HG03064 (cell line): Measurements from ENCODE around the gene GRXCR1.

Experiments
- ATAC-seq: cut with Tn5 transposase; IDR thresholded peaks from one replicate; pipeline ENCODE4 v1.9.1; 2021; ENCODE audit warnings: low read depth; ENCODE audit not compliant: unreplicated experiment

Gene GRXCR1

GRCh38 chr4:42925921-42926320, 33.4 kb downstream of the GRXCR1 start:
- ATAC-seq = no peak

DNA sequence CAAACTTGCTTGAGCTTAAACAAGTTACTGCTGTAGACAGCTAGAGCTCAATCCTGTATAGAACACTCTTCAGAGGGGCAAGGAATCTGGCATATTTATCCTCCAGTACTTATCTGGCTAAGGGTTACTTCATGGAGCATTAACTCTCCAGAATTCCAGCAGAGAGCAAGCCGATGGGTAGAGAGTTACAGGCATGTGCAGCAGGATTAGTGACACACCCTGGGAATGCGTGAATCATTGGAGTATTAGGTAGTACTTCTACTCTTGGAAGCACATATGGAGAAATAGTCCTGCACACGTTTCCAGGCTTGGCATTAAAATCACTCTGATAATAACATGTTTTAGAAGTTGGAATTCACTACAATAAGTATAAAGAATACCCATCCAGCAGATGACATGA, 35.4 kb downstream of the GRXCR1 start:
- no peak for ATAC-seq

DNA sequence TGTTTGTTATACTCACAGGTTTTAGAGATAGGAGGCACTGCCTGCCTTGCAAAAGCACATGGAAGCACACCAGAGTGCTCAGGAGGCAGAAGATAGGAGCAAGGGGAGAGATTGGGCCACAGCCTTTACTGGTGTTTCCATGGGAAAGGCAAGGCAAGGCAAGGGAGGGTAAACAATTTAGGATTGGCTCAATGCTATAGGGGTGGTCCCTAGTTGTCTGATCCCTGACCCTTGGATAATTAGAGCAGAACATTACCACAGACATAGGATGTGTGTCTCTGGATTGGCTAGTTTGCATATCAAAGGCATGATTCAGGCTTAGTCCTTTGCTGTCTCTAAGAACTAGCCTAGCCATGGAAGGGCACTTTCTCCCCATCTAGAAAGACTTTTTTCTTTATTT, 36.1 kb downstream of the GRXCR1 start:
- ATAC-seq = no peak

- no peak for ATAC-seq
These were observed 49.7 kb downstream of the GRXCR1 start for GRCh38 chr4:42942216-42942615.

GRCh38 chr4:42945874-42946273, 53.4 kb downstream of the GRXCR1 start:
- ATAC-seq = no peak

DNA sequence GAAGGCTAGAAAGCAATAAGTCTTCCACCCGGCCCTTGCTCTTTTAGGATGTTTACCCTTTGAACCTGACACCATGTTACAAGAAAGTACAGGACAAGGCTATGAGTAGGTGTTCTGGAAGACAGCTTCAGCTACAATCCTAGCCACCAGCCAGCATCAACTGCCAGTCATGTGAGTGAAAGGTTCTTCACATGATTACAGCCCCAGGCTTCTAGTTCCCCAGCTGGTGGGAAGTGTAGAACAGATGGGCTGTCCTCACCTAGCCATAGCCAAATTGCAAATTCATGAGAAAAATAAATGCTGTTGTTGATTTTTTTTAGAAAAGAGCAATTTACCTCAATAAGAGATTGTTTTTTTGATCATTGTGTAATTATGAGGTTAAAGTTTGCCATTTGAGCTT, 60.8 kb downstream of the GRXCR1 start:
- ATAC-seq = no peak

GRCh38 chr4:42954963-42955669, 62.6 kb downstream of the GRXCR1 start:
- no peak for ATAC-seq

GRCh38 chr4:42955746-42956505, 63.4 kb downstream of the GRXCR1 start:
- no peak for ATAC-seq

GRCh38 chr4:42965326-42965725, 72.8 kb downstream of the GRXCR1 start:
- no peak for ATAC-seq

GRCh38 chr4:42985976-42986375, 93.5 kb downstream of the GRXCR1 start:
- ATAC-seq = no peak

DNA sequence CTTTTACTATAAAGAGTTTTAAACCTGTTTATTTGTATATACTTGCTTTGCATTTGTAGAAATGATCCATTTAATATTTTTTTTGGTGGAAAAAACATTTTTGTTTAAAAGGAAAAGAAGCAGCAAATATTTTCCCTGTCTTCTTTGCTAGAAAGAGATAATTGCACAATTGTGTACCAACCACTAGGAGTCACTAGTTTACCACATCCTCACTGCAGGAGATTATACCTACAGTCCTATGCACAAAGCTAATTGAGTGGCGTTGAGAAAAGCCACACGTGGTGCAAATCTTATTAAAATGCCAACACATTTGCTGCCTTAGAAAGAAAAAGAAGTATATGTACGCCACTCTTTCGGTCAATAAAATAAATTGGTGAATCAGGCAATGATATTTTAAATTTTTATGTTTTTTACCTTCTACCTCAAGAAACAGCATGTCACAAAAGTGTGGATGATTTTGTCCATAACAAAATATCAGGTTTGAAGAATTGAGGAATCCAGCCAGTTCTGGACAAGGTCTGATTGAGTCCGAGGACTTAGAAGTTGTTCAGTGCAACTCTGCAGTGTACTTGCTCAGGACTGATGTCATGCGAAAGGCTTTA, 102.9 kb downstream of the GRXCR1 start:
- ATAC-seq = no peak

DNA sequence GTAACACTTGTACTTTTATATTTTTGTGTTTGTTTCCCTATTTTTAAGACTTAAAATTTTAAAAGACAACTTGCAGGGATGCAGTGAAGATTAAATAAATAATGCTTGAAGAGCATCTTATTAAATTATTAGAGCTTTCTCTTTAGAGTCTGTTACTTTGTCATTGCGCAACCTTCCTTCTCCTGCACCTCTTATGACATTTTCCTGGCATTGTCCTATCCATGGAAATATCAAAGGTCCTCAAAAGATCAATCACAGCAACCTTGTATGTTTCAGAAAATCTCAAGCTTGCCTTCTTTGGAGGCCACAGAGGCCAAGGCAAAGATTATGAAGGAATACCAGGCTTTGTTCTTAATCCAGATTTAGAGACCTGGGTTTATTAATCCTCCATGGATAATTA, 116.3 kb downstream of the GRXCR1 start:
- no peak for ATAC-seq

DNA sequence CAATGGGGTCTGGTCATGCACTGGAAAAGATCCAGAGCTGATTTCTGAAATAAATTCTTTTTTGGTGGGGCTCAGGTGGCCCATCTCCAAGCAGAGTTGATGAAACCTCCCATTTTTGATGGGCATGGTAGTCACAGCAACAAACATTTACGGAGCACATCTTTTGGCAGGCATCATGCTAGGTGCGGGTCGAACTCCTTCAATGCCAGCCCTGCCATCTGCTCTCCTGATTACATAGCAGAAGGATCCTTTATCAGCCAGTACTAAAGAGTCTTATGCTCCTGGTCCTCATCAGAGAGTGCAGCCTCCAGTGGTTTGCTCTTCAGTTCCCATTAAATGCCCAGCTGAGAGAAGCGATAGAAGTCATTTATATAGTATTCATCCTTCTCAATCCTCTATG, 121.7 kb downstream of the GRXCR1 start:
- no peak for ATAC-seq

DNA sequence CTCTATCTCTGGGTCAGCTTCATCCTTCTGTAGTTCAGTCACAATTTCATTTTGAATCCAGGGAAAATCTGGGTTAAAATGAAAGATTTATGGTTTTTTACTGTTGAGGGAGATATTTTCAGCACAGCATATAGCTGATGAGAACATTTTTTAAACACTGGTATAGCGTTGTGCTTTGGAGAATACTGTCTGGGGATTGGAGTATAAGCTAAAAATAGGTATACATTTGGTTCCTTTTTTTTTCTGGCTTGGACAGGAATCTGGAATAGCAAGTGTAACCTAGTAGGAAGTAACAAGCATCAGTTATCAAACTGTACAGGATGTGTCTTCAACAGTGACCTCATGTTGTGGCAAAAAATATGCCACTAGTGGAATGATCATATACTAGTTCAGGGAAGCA, 149.1 kb downstream of the GRXCR1 start:
- ATAC-seq = no peak

DNA sequence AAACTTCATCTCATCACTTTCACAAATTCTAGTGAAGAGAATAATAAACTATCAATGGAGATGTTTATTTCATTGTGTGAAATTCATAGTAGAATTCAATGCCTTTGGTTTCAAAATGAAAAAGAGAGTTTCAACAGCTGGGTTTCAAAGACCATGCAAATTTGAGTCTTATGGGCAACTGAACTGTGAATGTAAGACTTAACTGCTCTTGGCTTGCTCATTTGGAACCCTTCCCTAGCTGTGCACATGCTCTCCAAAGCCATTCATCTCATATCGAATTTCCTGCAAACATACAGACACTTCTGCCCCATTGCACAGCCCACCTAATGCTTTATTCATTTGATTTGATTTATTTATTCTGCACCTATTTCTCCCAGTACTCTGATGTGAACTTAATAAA, 154.5 kb downstream of the GRXCR1 start:
- no peak for ATAC-seq

GRCh38 chr4:43048570-43048969, 156.1 kb downstream of the GRXCR1 start:
- ATAC-seq = no peak

GRCh38 chr4:43049326-43049725, 156.8 kb downstream of the GRXCR1 start:
- ATAC-seq = no peak

DNA sequence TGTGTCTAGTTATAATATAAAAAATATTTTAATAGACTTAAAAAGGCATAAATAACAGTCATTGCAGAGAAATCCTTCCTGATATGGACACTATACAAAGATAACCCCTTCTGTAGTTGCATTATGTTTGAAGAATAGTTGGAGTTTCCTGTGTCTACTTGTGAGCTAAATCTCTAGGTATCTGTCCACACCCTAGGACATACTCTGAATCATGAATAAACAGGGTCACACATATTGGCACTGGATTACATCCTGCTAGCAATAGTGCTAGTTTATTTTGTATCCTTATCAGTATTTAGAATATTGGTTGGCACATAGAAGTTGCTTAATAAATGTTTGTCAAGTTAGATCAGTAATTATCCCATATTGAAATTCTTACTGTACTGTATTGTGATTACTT, 173.9 kb downstream of the GRXCR1 start:
- ATAC-seq = no peak

DNA sequence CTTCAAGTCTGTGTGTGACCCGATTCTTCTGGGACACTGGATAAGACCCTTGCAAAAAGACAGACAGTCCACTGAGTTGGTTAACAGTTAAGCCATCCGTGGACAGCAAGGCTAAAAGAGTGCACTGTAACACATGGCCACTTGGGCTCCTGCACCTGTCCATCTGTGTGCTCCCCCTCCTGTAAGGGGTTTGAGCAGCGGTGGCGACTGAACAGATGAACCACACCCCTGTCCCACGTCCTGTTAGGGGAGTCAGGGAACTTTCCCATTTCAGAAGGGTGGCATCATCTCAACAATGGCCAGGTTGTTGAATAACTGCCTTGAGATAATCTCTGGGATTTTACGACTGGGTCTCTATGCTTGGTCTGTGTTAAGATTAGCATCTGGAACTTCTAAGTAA, 178.6 kb downstream of the GRXCR1 start:
- no peak for ATAC-seq
